Measurements from ENCODE around the gene TLE5.
"Not testable (repeated sequence)": the region's sequence is repeated elsewhere in the genome, so short reads cannot be mapped to it uniquely, and the experiment has no call there.

TLE5 gene

DNA sequence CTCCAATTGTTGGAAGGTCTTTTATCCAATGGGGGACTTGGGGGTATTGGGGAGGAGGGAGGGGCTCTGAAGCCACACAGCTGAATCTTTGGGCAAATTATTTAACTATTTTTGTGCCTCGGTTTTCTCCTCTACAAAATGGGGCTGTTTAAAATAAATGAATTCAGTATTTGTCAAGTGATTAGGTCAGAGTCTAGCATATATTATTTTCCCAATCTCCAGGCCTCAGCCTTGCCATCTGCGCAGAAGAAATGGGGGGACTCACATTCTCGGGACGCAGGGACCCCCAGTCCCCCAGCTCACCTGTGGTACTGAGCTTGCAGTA, 1.5 kb downstream of the TLE5 start:
- DNase-seq = no peak

- DNase-seq = no peak
Measured at GRCh38 chr19:3059653-3060052, 2.6 kb downstream of the TLE5 start.

DNA sequence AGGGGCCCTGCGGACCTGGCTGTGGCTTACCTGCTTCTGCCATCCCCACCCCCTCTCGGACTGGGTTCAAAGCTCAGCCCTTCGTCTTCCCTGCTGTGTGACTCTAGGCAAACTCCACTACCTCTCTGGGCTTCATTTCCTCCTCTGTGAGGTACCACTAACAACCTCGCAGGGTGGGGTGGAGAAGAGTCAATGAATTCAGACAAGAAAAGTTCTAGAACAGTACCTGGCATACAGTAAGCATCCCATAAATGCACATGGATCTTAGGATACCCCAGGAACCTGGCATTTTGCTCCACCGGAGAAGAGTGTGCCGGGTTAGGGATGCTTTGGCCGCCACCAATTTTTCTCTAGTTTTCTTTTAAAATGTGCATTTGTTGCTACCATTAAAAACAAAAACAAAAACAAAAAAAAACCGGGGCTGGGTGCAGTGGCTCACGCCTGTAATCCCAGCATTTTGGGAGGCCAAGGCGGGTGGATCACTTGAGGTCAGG, 3.4 kb downstream of the TLE5 start:
- no peak for DNase-seq

DNA sequence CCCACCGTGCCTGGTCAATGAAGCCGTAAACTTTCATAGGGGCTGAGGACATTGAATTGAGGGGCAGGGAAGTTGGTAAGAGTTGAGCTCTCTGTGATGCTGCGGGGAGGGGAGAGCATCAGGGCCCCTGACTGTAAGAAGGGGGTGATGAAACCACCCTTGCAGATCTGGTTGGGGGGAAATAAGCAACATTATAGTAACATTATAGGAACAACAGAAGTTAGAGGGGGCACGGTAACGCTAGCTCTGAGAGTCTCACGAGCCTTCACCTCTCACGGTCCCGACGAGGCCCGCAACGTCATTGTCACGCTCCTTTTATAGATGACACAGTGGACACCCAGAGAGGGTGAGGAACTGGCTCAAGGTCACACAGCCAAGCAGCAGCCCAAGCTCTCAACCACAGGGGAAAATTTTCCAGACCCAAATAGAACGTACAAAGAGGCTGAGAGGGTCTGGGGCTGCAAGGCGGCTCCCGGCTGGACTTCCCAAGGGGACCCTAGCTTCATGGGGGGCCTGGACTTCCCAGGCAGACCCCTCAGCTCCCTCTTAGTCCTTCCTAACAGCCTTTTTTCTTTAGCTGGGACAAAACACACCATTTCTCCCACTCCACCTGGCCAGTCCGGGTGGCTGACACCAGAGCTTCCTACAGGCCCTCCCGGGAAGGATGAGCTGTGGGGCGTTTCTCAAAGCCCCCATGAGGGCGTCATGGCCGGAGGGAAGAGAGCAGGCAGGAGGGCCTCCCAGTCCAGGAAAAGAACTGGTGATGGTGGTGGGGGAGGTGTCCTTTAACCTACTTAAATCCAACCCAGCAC, 4.1 kb downstream of the TLE5 start:
- no peak for DNase-seq

DNA sequence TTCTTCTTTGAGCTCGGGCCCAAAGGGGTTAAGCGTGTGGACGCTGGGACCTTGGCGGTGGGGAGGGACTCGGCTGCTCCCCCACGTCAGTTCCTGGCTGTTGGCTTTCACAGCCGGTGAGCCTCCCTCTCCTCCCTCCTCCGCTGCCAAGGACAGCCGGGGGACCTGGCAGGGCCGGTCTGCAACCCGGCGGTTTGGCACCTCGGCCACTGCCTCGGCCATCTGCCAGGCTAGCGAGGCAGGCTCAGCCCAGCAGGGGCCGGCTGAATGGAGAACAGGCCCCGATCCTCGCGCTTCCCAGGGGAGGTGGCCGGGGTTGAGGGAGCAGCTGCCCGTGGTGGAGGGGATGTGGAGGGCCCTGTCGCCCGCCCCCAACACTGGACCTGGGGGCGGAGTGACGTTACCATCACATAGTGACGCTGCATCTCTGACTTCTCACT, 5.0 kb downstream of the TLE5 start:
- no peak for DNase-seq

DNA sequence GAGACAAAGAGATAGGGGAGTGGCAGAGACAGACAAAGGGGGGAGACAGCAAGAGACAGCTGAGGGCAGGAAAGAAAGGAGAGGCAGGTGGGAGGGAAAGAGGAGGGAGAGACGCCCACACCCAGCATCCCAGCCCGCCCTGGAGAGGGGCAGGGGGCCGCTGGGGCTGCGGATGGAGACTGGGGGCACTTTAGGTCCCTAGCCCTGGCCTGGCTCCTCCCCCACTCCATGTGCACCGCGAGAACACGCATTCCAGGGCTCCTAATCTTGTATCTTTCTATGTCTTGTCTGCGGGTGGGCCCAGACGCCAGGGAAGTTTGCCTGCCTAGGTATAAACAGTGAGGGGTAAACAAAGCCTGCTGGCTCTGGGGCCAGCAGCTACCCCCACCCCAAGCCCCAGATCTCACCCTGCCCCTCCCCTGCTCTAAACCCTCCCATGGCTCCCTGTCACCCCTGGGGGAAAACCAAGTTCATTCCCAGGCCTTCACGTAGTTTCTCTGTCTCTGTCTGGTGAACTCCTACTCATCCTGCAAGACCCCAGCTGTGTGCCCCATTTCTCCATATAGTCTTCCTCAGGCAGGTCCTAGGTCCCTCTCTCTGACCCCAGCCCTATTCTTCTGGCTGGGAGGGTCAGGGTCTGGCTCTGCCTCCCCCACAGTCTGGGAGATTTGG, 5.7 kb downstream of the TLE5 start:
- DNase-seq = no peak

- no peak for DNase-seq
Measured at GRCh38 chr19:3055741-3056416, 6.4 kb downstream of the TLE5 start.

GRCh38 chr19:3054972-3055740, 7.1 kb downstream of the TLE5 start:
- no peak for DNase-seq

GRCh38 chr19:3054265-3054971, 7.9 kb downstream of the TLE5 start:
- no peak for DNase-seq

DNA sequence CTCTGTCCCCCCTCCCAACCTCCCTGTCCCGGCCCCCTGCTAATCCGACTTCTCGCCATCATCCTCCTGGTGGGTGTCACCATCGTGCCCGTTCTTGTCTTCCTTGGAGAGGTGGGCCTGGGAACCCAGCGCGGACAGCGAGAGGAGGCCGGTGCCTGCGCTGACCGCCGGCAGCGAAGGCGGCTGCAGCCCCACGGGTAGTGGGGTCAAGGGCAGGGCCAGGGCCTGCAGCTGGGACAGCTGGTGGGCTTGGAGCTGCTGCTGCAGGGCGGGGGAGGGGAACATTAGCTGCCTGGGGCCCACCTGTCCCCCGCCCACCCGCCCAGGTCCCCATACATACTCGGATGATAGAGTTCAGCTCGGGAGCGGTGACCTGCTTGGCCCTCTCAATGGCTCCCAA, 8.5 kb downstream of the TLE5 start:
- no peak for DNase-seq

GRCh38 chr19:3053218-3053621, 9.1 kb downstream of the TLE5 start:
- no peak for DNase-seq

- not testable (repeated sequence) for DNase-seq
Measured at GRCh38 chr19:3050016-3050415, 12.3 kb downstream of the TLE5 start.

- no peak for DNase-seq
Measured at GRCh38 chr19:3049089-3049488, 13.2 kb downstream of the TLE5 start.

- DNase-seq = no peak
Measured at GRCh38 chr19:3048190-3048533, 14.1 kb downstream of the TLE5 start.

GRCh38 chr19:3047496-3048189, 14.7 kb downstream of the TLE5 start:
- peak in 4 of 5 donors; percentile 57 to 63 (median 60) for DNase-seq

- DNase-seq = no peak
Measured at GRCh38 chr19:3046698-3047495, 15.4 kb downstream of the TLE5 start.

GRCh38 chr19:3045885-3046697, 16.2 kb downstream of the TLE5 start:
- DNase-seq = no peak

GRCh38 chr19:3045191-3045590, 17.1 kb downstream of the TLE5 start:
- no peak for DNase-seq

DNA sequence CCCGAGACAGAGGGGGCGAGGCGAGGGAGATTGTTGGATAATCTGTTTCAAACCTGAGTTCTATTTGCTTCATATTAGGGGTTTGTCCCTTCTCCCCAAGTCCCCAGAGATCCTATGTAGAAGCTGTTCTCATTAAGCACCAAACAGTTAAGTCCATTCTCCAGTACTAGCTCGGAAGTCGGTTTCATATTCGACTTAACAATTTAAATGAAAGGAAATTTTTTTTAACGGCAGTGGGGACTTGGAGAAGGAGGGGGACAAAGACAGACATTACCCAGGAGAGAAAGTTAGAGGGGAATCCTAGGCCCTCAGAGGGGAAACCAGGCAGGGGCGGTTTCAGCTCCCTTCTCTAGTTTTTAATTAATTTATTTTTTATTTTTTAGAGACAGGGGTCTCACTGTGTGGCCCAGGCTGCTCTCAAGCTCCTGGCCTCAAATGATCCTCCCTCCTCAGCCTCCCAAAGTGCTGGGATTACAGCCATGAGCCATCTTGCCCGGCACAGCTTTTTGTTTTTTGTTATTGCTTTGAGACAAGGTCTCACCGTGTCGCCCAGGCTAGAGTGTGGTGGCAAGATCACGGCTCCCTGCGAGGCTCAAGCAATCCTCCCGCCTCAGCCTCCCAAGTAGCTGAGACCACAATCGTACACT, 19.6 kb downstream of the TLE5 start:
- DNase-seq = no peak
